Measurements from ENCODE around the gene RPL39L.

Gene RPL39L

GRCh38 chr3:187103251-187103650 lies 36.0 kb downstream of the RPL39L start:
- TF ChIP-seq CTCF (IDR thresholded peaks at IDR 0.05; ENCODE audit: borderline replicate concordance, control extremely low read depth, extremely low read depth, insufficient read depth, missing control alignments) = no peak
- no peak for DNase-seq (ENCODE audit: low spot score)
- in situ Hi-C loops (cut with MboI; ENCODE audit: low sequenced_read_pairs, unreplicated experiment) = no loop called here

GRCh38 chr3:187102073-187102634 lies 37.1 kb downstream of the RPL39L start:
- no peak for DNase-seq (ENCODE audit: low spot score)

GRCh38 chr3:187101184-187102072 lies 37.9 kb downstream of the RPL39L start:
- in situ Hi-C loops (cut with MboI; ENCODE audit: low sequenced_read_pairs, unreplicated experiment) = no loop called here
- no peak for TF ChIP-seq CTCF (IDR thresholded peaks at IDR 0.05; ENCODE audit: borderline replicate concordance, control extremely low read depth, extremely low read depth, insufficient read depth, missing control alignments)
- no peak for DNase-seq (ENCODE audit: low spot score)

More at GRCh38 chr3:187102073-187102634, 37.1 kb downstream of the RPL39L start:
- in situ Hi-C loops (cut with MboI; ENCODE audit: low sequenced_read_pairs, unreplicated experiment) = no loop called here
- TF ChIP-seq CTCF (IDR thresholded peaks at IDR 0.05; ENCODE audit: borderline replicate concordance, control extremely low read depth, extremely low read depth, insufficient read depth, missing control alignments) = no peak

GRCh38 chr3:187098923-187099512 lies 40.3 kb downstream of the RPL39L start:
- DNase-seq (ENCODE audit: low spot score) = no peak
- in situ Hi-C loops (cut with MboI; ENCODE audit: low sequenced_read_pairs, unreplicated experiment) = no loop called here
- no peak for TF ChIP-seq CTCF (IDR thresholded peaks at IDR 0.05; ENCODE audit: borderline replicate concordance, control extremely low read depth, extremely low read depth, insufficient read depth, missing control alignments)

- no peak for TF ChIP-seq CTCF (IDR thresholded peaks at IDR 0.05; ENCODE audit: borderline replicate concordance, control extremely low read depth, extremely low read depth, insufficient read depth, missing control alignments)
- DNase-seq (ENCODE audit: low spot score) = no peak
- in situ Hi-C loops (cut with MboI; ENCODE audit: low sequenced_read_pairs, unreplicated experiment) = no loop called here
Measured at GRCh38 chr3:187093320-187093719, 46.0 kb downstream of the RPL39L start.

GRCh38 chr3:187088701-187089100 lies 50.6 kb downstream of the RPL39L start:
- no peak for DNase-seq (ENCODE audit: low spot score)
- in situ Hi-C loops (cut with MboI; ENCODE audit: low sequenced_read_pairs, unreplicated experiment) = no loop called here
- no peak for TF ChIP-seq CTCF (IDR thresholded peaks at IDR 0.05; ENCODE audit: borderline replicate concordance, control extremely low read depth, extremely low read depth, insufficient read depth, missing control alignments)
